Osteoblast (primary cell): ENCODE data around the gene CHIC2. TPM values are rescaled to one million over a fixed set of nuclear protein-coding genes. Genes with fewer than 3 reads are reported as not detected.

ENCODE experiments used
- DNase-seq: peaks from one replicate; pipeline ENCODE4 v3.0.0; 2011; ENCODE audit warnings: low spot score, mixed read lengths; ENCODE audit not compliant: insufficient read length; ENCODE audit errors: missing footprints
- H2AFZ ChIP-seq: 2 replicates; pipeline ENCODE4 v1.6.0; 2011; ENCODE audit warnings: mild to moderate bottlenecking, low read length
- H3K27ac ChIP-seq: 2 replicates; pipeline ENCODE4 v1.5.1; 2011; ENCODE audit warnings: mild to moderate bottlenecking, low read depth, low read length, moderate library complexity
- H3K27me3 ChIP-seq: 2 replicates; pipeline ENCODE4 v1.6.0; 2012; ENCODE audit warnings: mild to moderate bottlenecking, control low read depth, inconsistent platforms, low read length, moderate library complexity; ENCODE audit not compliant: insufficient read depth
- H3K36me3 ChIP-seq: 2 replicates; pipeline ENCODE4 v1.5.1; 2011; ENCODE audit warnings: mild to moderate bottlenecking, low read length, control low read depth, moderate library complexity; ENCODE audit not compliant: insufficient read depth
- H3K4me1 ChIP-seq: 2 replicates; pipeline ENCODE4 v1.5.1; 2011; ENCODE audit warnings: mild to moderate bottlenecking, low read length, control low read depth, moderate library complexity; ENCODE audit not compliant: insufficient read depth
- H3K4me2 ChIP-seq: 2 replicates; pipeline ENCODE4 v1.6.0; 2011; ENCODE audit warnings: mild to moderate bottlenecking, low read length; ENCODE audit not compliant: insufficient read depth
- H3K4me3 ChIP-seq: fragments of 200-600 bp; sonication (generic); 3 replicates; pipeline ENCODE4 v1.5.1; 2012; ENCODE audit warnings: mild to moderate bottlenecking, low read length, inconsistent platforms; ENCODE audit not compliant: insufficient read depth
- H3K79me2 ChIP-seq: 2 replicates; pipeline ENCODE4 v1.6.0; 2012; ENCODE audit warnings: mild to moderate bottlenecking, low read length, control low read depth, inconsistent platforms; ENCODE audit not compliant: insufficient read depth
- H3K9me3 ChIP-seq: 2 replicates; pipeline ENCODE4 v1.5.1; 2011; ENCODE audit warnings: low read depth, low read length, control low read depth
- H4K20me1 ChIP-seq: 2 replicates; pipeline ENCODE4 v1.6.0; 2012; ENCODE audit warnings: mild to moderate bottlenecking, low read length, control low read depth; ENCODE audit not compliant: insufficient read depth
- CTCF ChIP-seq: IDR thresholded peaks from 2 replicates; pipeline ENCODE4 v1.5.1; 2011; ENCODE audit warnings: mild to moderate bottlenecking, low read depth, low read length, moderate library complexity; ENCODE audit errors: extremely low read depth
- total RNA-seq: library from RNA; depleted of rRNA; stranded (reverse); fragments of >200 nt; gene quantifications from 2 replicates; pipeline ENCODE4 v1.2.3, GENCODE V29; 2012

Gene CHIC2
- total RNA-seq, 1 donor = 73.1 TPM

- Histone ChIP-seq H3K36me3 (peaks cover 20% of the 10 kb centered on the region), H3K4me2 (no peak overlapping the region), H3K4me3 (no peak overlapping the region), H3K4me1 (peaks cover 10% of the 10 kb centered on the region), H3K9me3 (no peaks in the 10 kb centered on the region), H4K20me1 (no peaks in the 10 kb centered on the region), H3K79me2 (peaks cover 10% of the 10 kb centered on the region), H2AFZ (no peak overlapping the region), H3K27me3 (no peaks in the 10 kb centered on the region), H3K27ac (peak overlapping the region; percentile 30)
- no peak for TF ChIP-seq CTCF
- peak; percentile 65 for DNase-seq
These were observed 59.9 kb downstream of the CHIC2 start for GRCh38 chr4:54004463-54004862.

- peaks cover 28% of the 10 kb centered on the region for H3K36me3 ChIP-seq
- H2AFZ ChIP-seq = no peak overlapping the region
- peaks cover 8% of the 10 kb centered on the region for H3K79me2 ChIP-seq
- DNase-seq = no peak
- H3K9me3 ChIP-seq = no peaks in the 10 kb centered on the region
- no peak overlapping the region for H3K4me3 ChIP-seq
- H3K27ac ChIP-seq = no peak overlapping the region
- TF ChIP-seq CTCF = no peak
- no peaks in the 10 kb centered on the region for H3K27me3 ChIP-seq
- no peak overlapping the region for H3K4me2 ChIP-seq
- H4K20me1 ChIP-seq = no peaks in the 10 kb centered on the region
- peaks cover 10% of the 10 kb centered on the region for H3K4me1 ChIP-seq
These were observed 62.6 kb downstream of the CHIC2 start for GRCh38 chr4:54001668-54002365.

- Histone ChIP-seq H3K4me1 (peaks cover 2% of the 10 kb centered on the region), H3K9me3 (no peaks in the 10 kb centered on the region), H2AFZ (no peak overlapping the region), H4K20me1 (no peaks in the 10 kb centered on the region), H3K27me3 (no peaks in the 10 kb centered on the region), H3K4me2 (no peak overlapping the region), H3K36me3 (peaks cover 24% of the 10 kb centered on the region), H3K79me2 (peaks cover 6% of the 10 kb centered on the region), H3K4me3 (no peak overlapping the region), H3K27ac (no peak overlapping the region)
- no peak for DNase-seq
- TF ChIP-seq CTCF = no peak
These were observed 66.5 kb downstream of the CHIC2 start for GRCh38 chr4:53997898-53998297.

GRCh38 chr4:53994382-53995102, 69.9 kb downstream of the CHIC2 start:
- DNase-seq = no peak
- peaks cover 26% of the 10 kb centered on the region for H3K4me1 ChIP-seq
- no peak overlapping the region for H3K4me2 ChIP-seq
- H3K79me2 ChIP-seq = no peaks in the 10 kb centered on the region
- H3K27ac ChIP-seq = no peak overlapping the region
- peaks cover 9% of the 10 kb centered on the region for H3K36me3 ChIP-seq
- H4K20me1 ChIP-seq = no peaks in the 10 kb centered on the region
- H3K9me3 ChIP-seq = no peaks in the 10 kb centered on the region
- no peak for TF ChIP-seq CTCF
- H3K4me3 ChIP-seq = no peak overlapping the region
- H2AFZ ChIP-seq = no peak overlapping the region
- no peaks in the 10 kb centered on the region for H3K27me3 ChIP-seq
